Measurements from ENCODE around the gene AGTR1.
"Not testable (repeated sequence)": the region's sequence is repeated elsewhere in the genome, so short reads cannot be mapped to it uniquely, and the experiment has no call there.

The AGTR1 gene

DNA sequence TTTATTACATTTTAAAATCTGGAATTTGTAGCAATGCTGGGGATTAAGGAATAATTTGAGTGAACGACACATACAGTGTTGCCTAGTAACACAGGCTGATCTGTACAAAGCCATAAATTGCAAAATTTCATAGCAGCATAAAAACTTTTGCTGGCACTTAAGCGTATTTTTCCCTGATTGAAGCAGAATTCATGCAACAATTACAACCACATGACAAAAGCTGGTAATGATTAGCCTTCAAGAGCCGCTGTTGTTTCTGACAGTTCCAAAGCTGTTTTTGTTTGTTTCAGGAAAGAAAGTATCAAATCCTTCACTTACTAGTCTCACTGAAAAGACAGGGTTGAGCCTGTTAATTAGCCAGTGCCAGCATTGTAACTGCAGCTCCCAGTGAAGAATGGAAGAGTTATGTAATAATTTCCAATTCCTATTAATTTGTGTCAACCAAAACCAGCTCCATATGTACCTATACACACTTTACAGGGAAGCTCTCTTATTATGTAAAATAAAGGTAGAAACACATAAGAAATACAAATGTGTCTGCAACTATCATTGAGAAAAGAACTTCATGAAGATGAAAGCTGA lies 60.7 kb downstream of the AGTR1 start:
- peak; percentile 14 for DNase-seq

DNA sequence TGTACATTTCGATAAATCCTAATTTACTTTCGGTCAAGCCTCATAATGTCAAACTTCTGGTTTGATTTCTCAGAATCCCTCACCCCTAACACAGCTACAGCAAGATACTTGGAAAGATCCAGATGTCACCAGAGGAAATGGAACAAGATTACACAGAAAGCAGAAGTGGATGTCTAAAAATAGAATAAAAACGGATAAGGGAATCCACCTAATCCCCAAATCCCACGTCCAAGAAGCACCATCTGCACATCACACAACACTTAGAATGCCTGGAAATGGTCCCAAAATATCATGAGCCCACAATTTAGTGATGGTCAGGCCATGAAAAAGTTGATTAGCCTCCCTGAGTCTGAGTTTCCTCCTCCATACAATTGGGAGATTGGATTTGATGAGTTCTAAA lies 61.7 kb downstream of the AGTR1 start:
- no peak for DNase-seq

DNA sequence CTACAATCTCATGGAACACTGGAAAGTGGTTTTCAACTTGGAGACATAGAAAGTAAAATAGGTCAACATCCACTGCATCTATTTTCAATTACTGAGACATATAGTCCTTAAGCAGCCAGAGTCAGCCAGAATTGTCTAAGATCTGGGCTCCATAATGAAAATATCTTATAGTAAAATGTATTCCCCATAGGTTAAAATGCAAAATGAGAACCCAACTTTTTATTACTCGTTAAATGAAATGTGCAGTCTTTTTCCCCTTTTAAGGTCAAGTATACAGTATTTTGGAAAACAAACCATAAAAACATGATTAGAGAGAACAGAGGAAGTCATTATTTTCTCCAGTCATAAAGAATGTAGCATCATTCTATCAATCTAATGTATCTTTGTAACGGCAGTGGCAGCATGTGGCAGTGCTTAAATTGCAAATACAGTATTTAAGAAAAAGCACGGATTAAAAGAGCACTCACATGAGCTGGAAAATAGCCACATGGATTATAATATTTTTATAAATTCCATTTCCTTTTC lies 65.5 kb downstream of the AGTR1 start:
- DNase-seq: no peak

DNA sequence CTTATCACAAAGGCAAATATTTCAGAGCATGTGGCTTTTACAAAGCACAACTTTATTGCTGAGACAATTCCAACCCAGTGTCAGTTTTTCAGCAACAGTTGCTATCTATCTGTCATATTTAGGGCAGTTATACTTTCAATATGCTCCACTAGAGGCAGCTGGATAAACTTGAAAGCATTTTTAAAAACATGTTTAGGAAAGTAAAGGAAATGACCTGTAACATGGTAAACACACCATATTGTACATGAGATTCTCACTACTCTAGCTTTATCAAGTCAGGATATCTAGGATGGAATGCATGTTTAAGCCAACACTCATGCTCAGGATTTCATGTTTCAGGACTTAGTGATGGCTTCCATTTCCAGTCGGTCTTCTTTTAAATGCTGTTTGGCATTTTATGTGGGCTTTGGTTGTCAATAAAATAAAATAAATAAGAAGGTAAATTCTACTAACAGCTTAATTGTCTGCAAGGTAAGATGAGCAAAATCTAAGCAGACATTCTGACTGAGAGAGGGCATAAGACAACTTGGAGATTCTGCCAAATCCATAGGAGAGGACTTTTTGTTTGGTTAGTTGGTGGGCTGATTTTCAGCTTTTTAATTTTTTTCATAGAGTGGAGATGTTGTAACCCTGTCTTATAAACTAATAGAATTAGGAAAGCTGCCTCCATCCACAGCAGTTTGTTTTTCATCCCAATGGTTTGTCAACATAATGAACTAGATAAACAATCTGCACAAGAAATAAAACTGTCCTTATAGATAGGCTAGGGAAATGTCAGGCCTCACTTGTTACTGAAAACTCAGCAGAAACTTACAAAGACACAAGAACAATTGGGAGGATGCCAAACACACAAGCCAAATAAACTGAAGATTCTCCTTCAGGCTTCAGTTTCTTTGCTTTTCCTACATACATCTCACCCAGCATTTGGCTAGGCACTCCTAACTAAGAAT lies 66.6 kb downstream of the AGTR1 start:
- DNase-seq: no peak

DNA sequence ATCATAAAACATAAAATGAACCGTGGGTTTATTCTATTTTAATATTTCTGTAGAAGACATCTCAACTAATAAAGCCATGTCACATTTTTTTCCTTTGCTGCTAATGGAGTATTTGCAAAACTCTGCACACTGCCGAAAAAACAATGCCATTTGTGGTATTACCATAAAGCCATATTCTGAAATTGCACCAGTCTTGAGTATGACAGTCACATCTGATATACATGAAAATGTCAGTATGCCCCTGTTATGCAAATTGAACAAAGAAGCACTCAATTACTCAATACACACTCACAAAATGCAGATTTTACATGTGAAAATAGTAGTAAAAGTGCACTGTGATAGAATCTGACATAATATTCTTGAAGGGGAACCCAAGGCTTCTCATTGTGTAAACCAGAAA lies 74.7 kb downstream of the AGTR1 start:
- DNase-seq: no peak

DNA sequence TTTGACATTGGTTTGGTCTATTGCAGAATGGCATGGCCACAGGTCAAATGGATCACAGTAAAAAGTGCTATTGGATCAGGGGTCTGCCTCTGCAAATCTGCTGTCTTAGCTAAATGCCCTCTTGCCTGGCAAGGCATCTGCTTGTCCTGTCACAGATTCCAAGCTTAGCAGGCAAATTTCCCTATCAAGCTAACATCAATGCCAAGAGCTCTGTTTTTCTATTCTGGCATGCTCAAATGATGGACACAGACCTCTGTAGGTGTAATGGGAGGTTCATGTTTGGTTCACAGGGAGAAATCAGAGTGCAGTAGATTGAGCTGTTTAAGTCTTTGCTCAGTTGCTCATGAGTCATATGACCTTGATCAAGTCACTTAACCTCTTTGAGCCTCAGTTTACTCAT lies 75.1 kb downstream of the AGTR1 start:
- no peak for DNase-seq

DNA sequence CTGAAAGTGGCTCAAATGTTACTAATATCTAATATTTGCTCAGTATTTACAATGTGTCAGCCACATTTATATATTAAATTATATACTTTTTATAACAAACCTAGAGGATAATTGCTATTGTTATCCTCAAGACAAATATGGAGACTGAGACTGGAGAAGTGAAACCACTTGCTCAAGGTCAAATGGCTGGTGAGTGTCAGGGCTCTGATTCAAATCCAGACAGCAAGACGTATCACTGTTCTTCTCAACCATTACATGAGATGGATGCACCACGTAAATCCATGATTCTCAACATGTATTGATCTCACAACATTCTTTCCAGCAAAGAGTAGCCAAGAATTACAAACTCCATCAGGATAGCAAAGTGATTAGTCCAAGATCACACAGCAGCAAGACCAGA lies 76.1 kb downstream of the AGTR1 start:
- DNase-seq: no peak

DNA sequence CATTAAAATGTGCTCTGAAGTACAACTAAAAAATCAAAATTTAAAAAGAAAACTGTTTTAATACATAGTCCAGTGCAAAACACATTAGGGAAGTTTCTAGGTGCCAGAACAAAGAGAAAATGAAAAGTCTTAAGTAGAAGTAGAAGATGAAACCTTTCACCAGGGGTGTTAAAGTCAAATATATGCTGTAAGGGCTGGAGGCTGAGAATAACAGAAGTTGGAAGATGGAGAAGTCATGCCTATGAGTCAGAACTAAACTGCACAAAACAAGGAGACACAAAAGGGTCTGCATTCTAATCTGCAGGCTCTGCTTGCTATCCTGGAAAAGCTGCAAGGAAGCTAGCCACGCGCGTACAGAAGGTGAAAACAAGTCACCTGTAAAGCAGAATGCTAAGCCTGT lies 81.2 kb downstream of the AGTR1 start:
- DNase-seq: no peak

DNA sequence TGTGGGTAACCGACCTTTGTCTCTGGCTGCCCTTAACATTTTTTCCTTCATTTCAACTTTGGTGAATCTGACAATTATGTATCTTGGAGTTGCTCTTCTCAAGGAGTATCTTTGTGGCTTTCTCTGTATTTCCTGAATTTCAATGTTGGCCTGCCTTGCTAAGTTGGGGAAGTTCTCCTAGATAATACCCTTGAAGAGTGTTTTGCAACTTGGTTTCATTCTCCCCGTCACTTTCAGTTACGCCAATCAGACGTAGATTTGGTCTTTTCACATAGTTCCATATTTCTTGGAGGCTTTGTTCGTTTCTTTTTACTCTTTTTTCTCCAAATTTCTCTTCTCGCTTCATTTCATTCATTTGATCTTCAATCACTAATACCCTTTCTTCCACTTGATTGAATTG lies 87.3 kb downstream of the AGTR1 start:
- not testable (repeated sequence) for DNase-seq

DNA sequence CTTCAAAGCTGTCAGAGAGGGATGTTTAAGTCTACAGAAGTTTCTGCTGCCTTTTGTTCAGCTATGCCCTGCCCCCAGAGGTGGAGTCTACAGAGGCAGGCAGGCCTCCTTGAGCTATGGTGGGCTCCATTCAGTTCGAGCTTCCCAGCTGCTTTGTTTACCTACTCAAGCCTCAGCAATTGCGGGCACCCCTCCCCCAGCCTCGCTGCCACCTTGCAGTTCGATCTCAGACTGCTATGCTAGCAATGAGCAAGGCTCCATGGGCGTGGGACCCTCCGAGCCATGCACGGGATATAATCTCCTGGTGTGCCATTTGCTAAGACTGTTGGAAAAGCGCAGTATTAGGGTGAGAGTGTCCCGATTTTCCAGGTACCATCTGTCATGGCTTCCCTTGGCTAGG lies 88.5 kb downstream of the AGTR1 start:
- DNase-seq: not testable (repeated sequence)

DNA sequence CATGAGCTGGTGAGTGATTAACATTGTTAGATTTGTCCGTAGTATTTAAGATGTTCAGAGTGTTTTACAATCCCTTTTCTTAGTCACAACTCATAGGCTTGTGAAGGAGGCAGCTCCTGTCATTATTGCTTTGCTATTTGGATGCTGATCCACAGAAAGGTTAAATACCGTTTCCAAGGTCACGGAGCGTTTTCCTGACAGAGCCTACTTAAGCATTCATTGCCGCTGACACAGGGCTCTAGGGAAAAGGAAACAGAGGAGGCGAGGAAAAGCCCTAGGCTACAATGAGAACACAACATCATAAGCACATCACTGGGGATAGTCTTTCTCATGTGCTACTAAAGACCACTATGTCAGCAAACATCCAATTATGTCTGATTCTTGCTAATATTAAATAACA lies 91.4 kb downstream of the AGTR1 start:
- peak; percentile 86 for DNase-seq

DNA sequence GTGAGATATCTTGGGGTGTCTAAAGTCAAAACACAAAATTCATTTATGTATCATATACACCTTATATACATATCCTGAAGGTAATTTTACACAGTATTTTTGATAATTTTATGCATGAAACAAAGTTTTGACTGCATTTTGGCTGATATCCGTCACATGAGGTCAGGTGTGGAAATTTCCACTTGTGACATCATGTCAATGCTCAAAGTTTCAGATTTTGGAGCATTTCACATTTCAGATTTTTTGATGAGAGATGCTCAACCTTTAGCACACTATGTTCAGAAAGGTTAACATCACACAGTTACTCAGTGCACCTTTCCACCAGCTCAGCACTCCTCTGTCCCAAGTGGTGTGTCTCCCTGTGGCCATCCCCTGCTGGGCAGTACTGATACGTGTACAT lies 92.2 kb downstream of the AGTR1 start:
- no peak for DNase-seq

DNA sequence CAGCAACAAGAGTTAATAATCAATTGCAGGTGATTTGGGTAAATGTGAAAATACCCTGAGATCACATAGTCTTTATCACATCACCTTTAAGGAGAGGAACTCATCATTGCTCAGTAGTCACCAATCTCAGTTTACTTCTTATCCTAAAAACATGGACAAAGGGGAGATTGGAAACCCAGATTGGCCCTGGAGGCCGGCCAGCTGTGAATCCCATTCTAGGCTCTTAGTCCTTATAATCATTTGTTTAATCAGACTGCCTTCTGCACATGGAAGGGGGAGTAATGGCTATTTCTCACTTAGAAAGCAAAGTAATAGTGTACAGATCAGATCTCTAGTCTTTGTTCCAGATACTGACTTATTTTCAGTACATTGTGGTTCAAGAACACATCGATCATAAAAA lies 92.7 kb downstream of the AGTR1 start:
- DNase-seq: no peak

DNA sequence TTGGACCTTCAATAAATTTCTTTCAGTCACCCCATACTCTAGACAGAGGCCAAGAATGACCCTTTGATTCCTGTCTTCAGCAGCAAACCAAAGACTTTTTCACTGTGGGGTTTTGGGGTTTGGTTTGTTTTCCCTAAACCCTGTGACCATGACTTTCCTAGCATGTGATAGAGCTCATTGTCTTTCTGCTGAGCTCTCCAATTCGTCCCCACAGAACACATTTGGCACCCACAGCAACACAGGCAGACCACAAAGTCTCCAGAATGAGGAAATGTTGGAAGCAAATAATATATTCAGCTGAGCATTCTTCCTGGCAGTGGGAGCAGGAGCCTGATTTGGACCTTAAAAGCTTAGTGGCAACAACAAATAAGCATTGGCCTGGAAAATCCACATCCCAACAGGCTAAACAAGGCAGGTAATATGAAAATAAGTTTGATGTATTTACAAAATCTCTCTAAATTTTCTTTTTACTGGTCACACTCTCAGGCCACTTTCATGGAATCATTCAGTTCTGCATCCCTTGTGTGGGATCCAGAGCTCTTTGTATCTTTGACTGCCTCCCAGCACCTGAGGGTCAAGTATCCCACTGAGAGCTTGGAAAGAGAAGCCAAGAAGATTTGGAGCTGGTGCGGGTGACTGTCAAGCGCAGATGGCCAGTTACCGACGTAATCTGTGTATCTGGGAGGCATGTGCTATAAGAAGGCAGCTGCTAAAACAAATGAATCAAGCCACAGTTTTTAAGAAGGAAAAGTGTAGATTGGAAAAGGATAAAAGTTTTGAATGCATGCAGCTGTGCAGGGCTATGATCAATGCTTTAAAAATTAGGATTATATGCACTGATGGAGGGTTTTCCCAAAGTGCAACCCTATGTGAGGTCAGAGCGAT lies 93.4 kb downstream of the AGTR1 start:
- DNase-seq: peak; percentile 24

DNA sequence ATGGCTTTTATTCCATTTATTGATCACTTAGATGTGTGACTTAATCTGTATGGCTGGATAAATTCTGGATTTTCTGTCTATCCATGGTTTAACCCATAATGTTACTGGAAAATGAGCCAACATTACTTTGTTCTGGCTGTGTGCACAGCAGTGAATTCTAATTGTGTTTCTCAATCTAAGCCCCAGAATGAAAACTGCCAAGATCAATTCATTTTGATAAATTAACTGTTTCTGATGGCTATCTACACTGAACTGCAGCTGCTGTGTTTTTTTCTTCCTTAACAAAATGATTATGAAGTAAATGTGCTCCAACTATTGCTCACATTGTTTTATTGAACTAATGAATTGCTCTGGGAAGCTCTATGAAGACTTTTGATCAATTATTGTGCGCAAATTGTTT lies 94.2 kb downstream of the AGTR1 start:
- no peak for DNase-seq

DNA sequence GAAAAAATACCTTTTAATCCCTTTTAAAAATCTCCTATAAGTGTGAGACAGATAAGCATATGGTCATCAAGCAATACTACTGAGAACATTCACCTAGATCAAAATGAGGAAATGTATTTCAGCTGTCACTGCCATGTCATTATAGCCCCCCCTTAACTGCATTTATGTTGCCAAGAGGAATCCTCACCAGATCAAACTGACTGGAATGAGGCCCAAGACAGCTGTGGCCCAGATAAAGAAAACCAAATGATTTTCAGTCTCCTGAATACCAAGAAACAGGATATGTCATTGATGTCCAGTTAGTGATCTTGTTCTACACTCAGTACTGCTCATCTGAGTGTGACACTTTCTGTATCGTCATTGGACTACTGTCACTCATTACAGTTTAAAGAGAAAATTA lies 94.8 kb downstream of the AGTR1 start:
- DNase-seq: no peak

Data from fibroblast of skin of scalp (primary cell).